Measurements from ENCODE around the gene ZFAND3.

Gene ZFAND3

DNA sequence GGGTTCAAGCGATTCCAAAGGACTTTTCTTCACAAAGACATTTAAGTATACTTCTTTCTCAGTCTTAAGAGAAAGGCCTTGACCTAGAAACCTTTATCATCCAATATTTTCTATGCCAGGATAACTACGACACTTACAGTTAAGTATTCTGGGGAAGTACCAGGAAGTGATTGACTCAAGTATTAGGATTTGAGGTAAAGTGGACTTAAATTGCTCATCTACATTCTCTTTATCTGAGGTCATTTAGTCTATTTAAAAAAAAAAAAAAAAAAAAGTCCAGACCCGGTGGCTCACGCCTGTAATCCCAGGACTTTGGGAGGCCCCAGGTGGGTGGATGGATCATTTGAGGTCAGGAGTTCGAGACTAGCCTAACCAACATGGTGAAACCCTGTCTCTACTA lies 114.7 kb downstream of the ZFAND3 start:
- H3K9me3 ChIP-seq (ENCODE audit: control insufficient read depth, insufficient read depth, low read length): no peaks in the 10 kb centered on the region
- no peak for DNase-seq (ENCODE audit: low read depth, low spot score)
- H3K27ac ChIP-seq (ENCODE audit: low read length): no peak overlapping the region
- H3K4me3 ChIP-seq (ENCODE audit: low read length): no peak overlapping the region
- WGBS (ENCODE audit: insufficient coverage, insufficient read length): no CpG with 5 or more reads among the region's 5 CpGs
- no peaks in the 10 kb centered on the region for H3K27me3 ChIP-seq (ENCODE audit: control insufficient read depth, insufficient read depth, low read length)
- H3K36me3 ChIP-seq (ENCODE audit: control insufficient read depth, insufficient read depth, low read length): no peaks in the 10 kb centered on the region
- H3K4me1 ChIP-seq (ENCODE audit: control insufficient read depth, insufficient read depth, low read length): no peaks in the 10 kb centered on the region

DNA sequence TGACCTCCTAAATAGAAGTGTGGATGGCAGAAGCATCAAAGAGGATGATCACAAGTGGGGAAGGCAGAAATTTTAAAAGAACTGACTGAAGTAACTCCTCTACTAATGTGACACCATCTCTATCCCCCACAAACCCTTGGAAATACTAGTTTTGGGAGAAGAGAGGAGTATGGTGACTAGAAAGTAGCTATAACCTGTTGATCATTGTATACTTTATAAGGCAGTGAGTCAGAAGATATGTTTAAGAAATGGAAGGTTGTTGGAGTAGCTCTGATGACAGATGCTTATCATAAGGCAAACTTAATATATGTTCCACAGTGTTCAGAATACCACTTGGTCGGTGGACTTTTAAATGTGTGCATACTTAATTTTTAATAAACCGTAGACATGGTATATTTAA lies 116.6 kb downstream of the ZFAND3 start:
- H3K4me1 ChIP-seq (ENCODE audit: control insufficient read depth, insufficient read depth, low read length): no peaks in the 10 kb centered on the region
- no peak overlapping the region for H3K4me3 ChIP-seq (ENCODE audit: low read length)
- no peaks in the 10 kb centered on the region for H3K27me3 ChIP-seq (ENCODE audit: control insufficient read depth, insufficient read depth, low read length)
- no peak overlapping the region for H3K27ac ChIP-seq (ENCODE audit: low read length)
- no peaks in the 10 kb centered on the region for H3K36me3 ChIP-seq (ENCODE audit: control insufficient read depth, insufficient read depth, low read length)
- WGBS (ENCODE audit: insufficient coverage, insufficient read length): no CpG with 5 or more reads among the region's 2 CpGs
- no peaks in the 10 kb centered on the region for H3K9me3 ChIP-seq (ENCODE audit: control insufficient read depth, insufficient read depth, low read length)
- no peak for DNase-seq (ENCODE audit: low read depth, low spot score)

GRCh38 chr6:37936906-37937305 lies 117.4 kb downstream of the ZFAND3 start:
- Histone ChIP-seq H3K4me1 (ENCODE audit: control insufficient read depth, insufficient read depth, low read length) (no peaks in the 10 kb centered on the region), H3K27ac (ENCODE audit: low read length) (no peak overlapping the region), H3K9me3 (ENCODE audit: control insufficient read depth, insufficient read depth, low read length) (no peaks in the 10 kb centered on the region), H3K27me3 (ENCODE audit: control insufficient read depth, insufficient read depth, low read length) (no peaks in the 10 kb centered on the region), H3K4me3 (ENCODE audit: low read length) (no peak overlapping the region), H3K36me3 (ENCODE audit: control insufficient read depth, insufficient read depth, low read length) (no peaks in the 10 kb centered on the region)
- DNase-seq (ENCODE audit: low read depth, low spot score): no peak

DNA sequence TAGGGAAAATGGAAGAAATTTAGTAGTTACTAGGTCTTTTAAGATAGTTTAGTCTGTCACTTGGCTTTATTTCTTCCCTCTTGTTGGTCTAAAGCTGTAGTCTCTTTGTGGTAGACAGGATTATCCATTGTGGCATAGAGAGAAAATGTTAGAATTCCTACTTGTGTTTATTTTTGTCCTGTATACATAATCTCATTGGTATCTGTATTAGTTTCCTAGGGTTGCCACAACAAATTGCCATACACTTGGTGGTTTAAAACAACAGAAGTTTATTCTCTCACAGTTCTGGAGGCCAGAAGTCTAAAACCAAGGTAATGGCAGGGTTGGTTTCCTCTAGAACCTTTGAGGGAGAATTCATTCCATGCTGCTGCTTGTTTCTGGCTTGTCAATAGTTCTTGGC lies 119.4 kb downstream of the ZFAND3 start:
- DNase-seq (ENCODE audit: low read depth, low spot score): no peak
- no peaks in the 10 kb centered on the region for H3K36me3 ChIP-seq (ENCODE audit: control insufficient read depth, insufficient read depth, low read length)
- no peaks in the 10 kb centered on the region for H3K27me3 ChIP-seq (ENCODE audit: control insufficient read depth, insufficient read depth, low read length)
- H3K9me3 ChIP-seq (ENCODE audit: control insufficient read depth, insufficient read depth, low read length): no peaks in the 10 kb centered on the region
- no peak overlapping the region for H3K27ac ChIP-seq (ENCODE audit: low read length)
- no peaks in the 10 kb centered on the region for H3K4me1 ChIP-seq (ENCODE audit: control insufficient read depth, insufficient read depth, low read length)
- H3K4me3 ChIP-seq (ENCODE audit: low read length): no peak overlapping the region

GRCh38 chr6:37940074-37940847 lies 120.7 kb downstream of the ZFAND3 start:
- WGBS (ENCODE audit: insufficient coverage, insufficient read length): no CpG with 5 or more reads among the region's 3 CpGs
- H3K4me3 ChIP-seq (ENCODE audit: low read length): no peak overlapping the region
- no peak overlapping the region for H3K27ac ChIP-seq (ENCODE audit: low read length)
- H3K4me1 ChIP-seq (ENCODE audit: control insufficient read depth, insufficient read depth, low read length): no peaks in the 10 kb centered on the region
- DNase-seq (ENCODE audit: low read depth, low spot score): no peak
- H3K27me3 ChIP-seq (ENCODE audit: control insufficient read depth, insufficient read depth, low read length): no peaks in the 10 kb centered on the region
- H3K36me3 ChIP-seq (ENCODE audit: control insufficient read depth, insufficient read depth, low read length): no peaks in the 10 kb centered on the region
- no peaks in the 10 kb centered on the region for H3K9me3 ChIP-seq (ENCODE audit: control insufficient read depth, insufficient read depth, low read length)

DNA sequence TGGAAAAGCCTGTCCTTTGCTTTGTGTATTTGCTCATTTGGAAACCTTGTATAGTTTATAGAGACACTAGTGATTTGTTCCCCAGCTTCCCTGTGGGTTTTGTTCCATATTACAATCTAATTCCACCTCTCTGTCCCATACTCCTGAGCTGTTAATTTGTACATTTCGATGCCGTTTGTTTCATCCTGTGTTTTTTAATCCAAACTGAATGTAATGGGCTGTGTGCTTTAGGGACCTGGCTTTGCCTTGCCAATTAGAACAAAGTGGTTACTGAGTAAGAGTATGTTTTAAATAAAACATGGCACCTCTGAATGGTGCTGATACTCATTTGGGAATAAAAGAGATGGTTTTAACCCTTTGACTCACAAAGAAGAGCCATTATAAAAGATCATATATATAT lies 122.3 kb downstream of the ZFAND3 start:
- Histone ChIP-seq H3K27ac (ENCODE audit: low read length) (no peak overlapping the region), H3K4me3 (ENCODE audit: low read length) (no peak overlapping the region), H3K36me3 (ENCODE audit: control insufficient read depth, insufficient read depth, low read length) (no peaks in the 10 kb centered on the region), H3K4me1 (ENCODE audit: control insufficient read depth, insufficient read depth, low read length) (no peaks in the 10 kb centered on the region), H3K27me3 (ENCODE audit: control insufficient read depth, insufficient read depth, low read length) (no peaks in the 10 kb centered on the region), H3K9me3 (ENCODE audit: control insufficient read depth, insufficient read depth, low read length) (no peaks in the 10 kb centered on the region)
- no CpG with 5 or more reads among the region's 2 CpGs for WGBS (ENCODE audit: insufficient coverage, insufficient read length)
- DNase-seq (ENCODE audit: low read depth, low spot score): no peak

- no CpG with 5 or more reads among the region's 3 CpGs for WGBS (ENCODE audit: insufficient coverage, insufficient read length)
- no peak for DNase-seq (ENCODE audit: low read depth, low spot score)
Measured at GRCh38 chr6:37942606-37943376, 123.3 kb downstream of the ZFAND3 start.

DNA sequence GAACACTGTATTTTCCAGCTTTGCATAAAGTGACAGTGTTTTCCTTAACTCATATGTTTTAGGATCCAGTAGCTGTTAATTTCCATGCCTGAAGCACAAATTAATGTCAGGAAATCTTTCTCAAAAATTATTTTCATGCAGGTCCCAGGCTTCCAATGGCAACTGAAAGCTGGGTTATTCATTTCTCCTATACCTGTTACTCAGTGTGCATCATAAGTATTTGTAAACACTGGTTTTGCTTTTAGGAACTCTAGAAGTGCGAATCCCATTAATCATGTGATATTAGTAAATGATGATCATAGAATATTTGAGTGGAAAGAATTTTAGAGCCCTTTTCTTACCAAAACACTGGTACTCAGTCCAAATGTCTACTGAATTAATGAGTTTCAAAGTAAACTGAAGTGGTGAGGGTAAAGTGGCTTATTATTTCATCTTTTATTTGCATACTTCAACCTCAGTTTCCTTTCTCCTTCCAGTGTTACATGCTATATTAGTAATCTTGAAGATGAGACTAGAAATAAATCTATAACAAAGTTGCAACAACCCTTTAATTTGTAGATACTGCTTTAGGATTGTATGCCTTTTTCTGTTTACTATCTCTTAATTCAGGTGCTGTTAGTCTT lies 124.0 kb downstream of the ZFAND3 start:
- Histone ChIP-seq H3K9me3 (ENCODE audit: control insufficient read depth, insufficient read depth, low read length) (no peaks in the 10 kb centered on the region), H3K4me3 (ENCODE audit: low read length) (no peak overlapping the region)
- WGBS (ENCODE audit: insufficient coverage, insufficient read length): no CpG with 5 or more reads among the region's 1 CpG

More at GRCh38 chr6:37942606-37943376, 123.3 kb downstream of the ZFAND3 start:
- H3K4me1 ChIP-seq (ENCODE audit: control insufficient read depth, insufficient read depth, low read length): no peaks in the 10 kb centered on the region
- no peaks in the 10 kb centered on the region for H3K9me3 ChIP-seq (ENCODE audit: control insufficient read depth, insufficient read depth, low read length)
- no peak overlapping the region for H3K4me3 ChIP-seq (ENCODE audit: low read length)
- H3K27me3 ChIP-seq (ENCODE audit: control insufficient read depth, insufficient read depth, low read length): no peaks in the 10 kb centered on the region
- H3K27ac ChIP-seq (ENCODE audit: low read length): no peak overlapping the region
- no peaks in the 10 kb centered on the region for H3K36me3 ChIP-seq (ENCODE audit: control insufficient read depth, insufficient read depth, low read length)

GRCh38 chr6:37946057-37946456 lies 126.5 kb downstream of the ZFAND3 start:
- no peak overlapping the region for H3K27ac ChIP-seq (ENCODE audit: low read length)
- H3K9me3 ChIP-seq (ENCODE audit: control insufficient read depth, insufficient read depth, low read length): no peaks in the 10 kb centered on the region
- H3K36me3 ChIP-seq (ENCODE audit: control insufficient read depth, insufficient read depth, low read length): no peaks in the 10 kb centered on the region
- no peaks in the 10 kb centered on the region for H3K4me1 ChIP-seq (ENCODE audit: control insufficient read depth, insufficient read depth, low read length)
- no peak for DNase-seq (ENCODE audit: low read depth, low spot score)
- H3K4me3 ChIP-seq (ENCODE audit: low read length): no peak overlapping the region
- no CpG with 5 or more reads among the region's 2 CpGs for WGBS (ENCODE audit: insufficient coverage, insufficient read length)
- no peaks in the 10 kb centered on the region for H3K27me3 ChIP-seq (ENCODE audit: control insufficient read depth, insufficient read depth, low read length)

More for the DNA sequence above, 124.0 kb downstream of the ZFAND3 start:
- H3K27me3 ChIP-seq (ENCODE audit: control insufficient read depth, insufficient read depth, low read length): no peaks in the 10 kb centered on the region
- no peak for DNase-seq (ENCODE audit: low read depth, low spot score)
- H3K4me1 ChIP-seq (ENCODE audit: control insufficient read depth, insufficient read depth, low read length): no peaks in the 10 kb centered on the region
- no peak overlapping the region for H3K27ac ChIP-seq (ENCODE audit: low read length)
- no peaks in the 10 kb centered on the region for H3K36me3 ChIP-seq (ENCODE audit: control insufficient read depth, insufficient read depth, low read length)

DNA sequence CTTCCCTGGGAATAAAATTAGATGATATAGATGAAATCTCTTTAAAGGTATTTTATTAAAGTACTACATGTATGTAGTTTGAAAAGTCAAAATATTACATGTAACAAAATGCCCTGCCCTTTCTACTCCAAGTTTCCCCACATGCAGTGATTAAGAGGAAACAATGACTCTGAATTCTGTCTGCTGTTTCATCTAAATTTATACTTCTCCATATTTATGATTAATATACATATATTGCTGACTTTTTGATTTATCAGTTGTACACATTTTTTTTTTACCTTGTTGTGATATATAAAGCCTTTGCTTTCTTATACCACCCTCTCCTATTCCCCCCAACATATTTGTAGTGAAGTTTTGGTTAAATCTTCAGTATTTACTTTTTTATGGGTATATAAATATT lies 127.9 kb downstream of the ZFAND3 start:
- no peak for DNase-seq (ENCODE audit: low read depth, low spot score)
- no peaks in the 10 kb centered on the region for H3K36me3 ChIP-seq (ENCODE audit: control insufficient read depth, insufficient read depth, low read length)
- no peak overlapping the region for H3K27ac ChIP-seq (ENCODE audit: low read length)
- H3K9me3 ChIP-seq (ENCODE audit: control insufficient read depth, insufficient read depth, low read length): no peaks in the 10 kb centered on the region
- H3K4me1 ChIP-seq (ENCODE audit: control insufficient read depth, insufficient read depth, low read length): no peaks in the 10 kb centered on the region
- H3K27me3 ChIP-seq (ENCODE audit: control insufficient read depth, insufficient read depth, low read length): no peaks in the 10 kb centered on the region
- no peak overlapping the region for H3K4me3 ChIP-seq (ENCODE audit: low read length)

All from iPS DF 6.9 (cell line).